K562 (cell line): ENCODE measurements around the gene TENM3.

Source experiments
- EZH2 ChIP-seq: IDR thresholded peaks from 2 replicates; pipeline ENCODE4 v1.6.1; 2012; ENCODE audit warnings: low read depth, mild to moderate bottlenecking, inconsistent platforms, low read length, borderline replicate concordance
- GABPA ChIP-seq: fragments of 200-800 bp; sonication (Bioruptor generic); conservative IDR thresholded peaks from 2 replicates; pipeline ENCODE4 v1.6.1; 2016; ENCODE audit warnings: low read depth, missing genetic modification characterization, missing compliant biosample characterization
- IRF2 ChIP-seq: sonication (generic); formaldehyde crosslinking; IDR thresholded peaks from 2 replicates; pipeline ENCODE4 v1.8.1; 2022; ENCODE audit warnings: mild to moderate bottlenecking, missing genetic modification reagents
- PHF20 ChIP-seq: fragments of 450-650 bp; IDR thresholded peaks from 2 replicates; pipeline ENCODE4 v1.6.1; 2018; ENCODE audit not compliant: partially characterized antibody
- POLR2A ChIP-seq: fragments of 450-650 bp; conservative IDR thresholded peaks from 2 replicates; pipeline ENCODE4 v1.6.1; 2016
- SAFB ChIP-seq: fragments of 200-400 bp; formaldehyde crosslinking; IDR thresholded peaks from 2 replicates; pipeline ENCODE4 v1.6.1; 2017; ENCODE audit warnings: low read depth, low read length, borderline replicate concordance
- SRF ChIP-seq, 2 experiments: fragments of 250-450, 450-650 bp in 1 of 2; sonication (Bioruptor Pico) in 1 of 2; sonication (generic) in 1 of 2; formaldehyde crosslinking; IDR thresholded peaks; 2 replicates each; pipeline versions ENCODE4 v1.5.0 to v1.5.1; 2020 to 2022; ENCODE audit warnings: mild to moderate bottlenecking in 1 of 2, missing genetic modification reagents in 1 of 2
- SRSF7 ChIP-seq: fragments of 200-400 bp; formaldehyde crosslinking; optimal IDR thresholded peaks from 2 replicates; pipeline ENCODE3; 2017; ENCODE audit warnings: mild to moderate bottlenecking, low read depth, low read length
- TAF1 ChIP-seq: IDR thresholded peaks from 2 replicates; pipeline ENCODE4 v1.6.1; 2011; ENCODE audit warnings: mild to moderate bottlenecking, low read length, moderate library complexity; ENCODE audit not compliant: insufficient read depth, control insufficient read depth, severe bottlenecking; ENCODE audit errors: extremely low read depth
- TRIM24 ChIP-seq, 2 experiments: fragments of 450-650 bp; IDR thresholded peaks; 2 replicates each; pipeline ENCODE4 v1.6.1; 2016
- ZC3H4 ChIP-seq: sonication (generic); formaldehyde crosslinking; IDR thresholded peaks from 2 replicates; pipeline ENCODE4 v1.9.0; 2021; ENCODE audit warnings: missing genetic modification reagents, borderline replicate concordance
- ZNF707 ChIP-seq: fragments of 250-450 bp; sonication (Bioruptor Pico); conservative IDR thresholded peaks from 2 replicates; pipeline ENCODE4 v1.8.0; 2022; ENCODE audit warnings: inconsistent platforms, mild to moderate bottlenecking, moderate library complexity
- TF ChIP-seq, protein P1 (sequence below): sonication (generic); formaldehyde crosslinking; IDR thresholded peaks from 2 replicates; pipeline ENCODE4 v1.8.1; 2022; ENCODE audit warnings: missing genetic modification reagents

DNA sequence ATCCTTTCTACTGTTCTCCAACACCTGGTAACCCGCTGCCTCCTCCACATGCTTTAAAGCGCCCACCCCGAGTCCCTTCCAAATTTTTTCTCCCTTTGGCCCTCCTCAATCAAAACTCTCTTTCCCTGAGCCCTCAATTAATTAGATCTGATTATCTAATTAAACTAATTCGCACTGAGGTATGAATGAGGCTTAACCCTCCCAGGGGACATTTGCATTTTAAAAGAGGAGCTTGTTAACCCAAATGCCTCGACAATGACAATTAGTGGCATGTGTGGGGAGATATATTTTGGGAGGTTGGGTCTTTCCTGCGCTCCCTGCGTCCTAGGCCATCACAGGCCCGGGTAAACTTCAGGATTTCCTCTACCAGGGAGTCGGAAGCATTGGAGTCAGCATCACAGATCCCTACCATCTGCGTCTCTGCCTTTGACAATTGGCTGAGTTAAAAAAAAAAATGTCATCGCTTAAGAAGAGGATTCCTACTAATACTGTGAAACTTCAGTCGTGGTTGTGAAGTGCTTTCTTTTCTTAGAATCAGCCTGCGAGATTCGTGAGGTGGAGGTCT is 50.6 kb downstream of the TENM3 start:
- no peak for TF ChIP-seq SAFB
- TF ChIP-seq ZC3H4 (CRISPR knock-in tag), result no peak
- TF ChIP-seq PHF20, result no peak
- TF ChIP-seq TAF1, result no peak
- no peak for TF ChIP-seq POLR2A
- TF ChIP-seq IRF2, result no peak
- TF ChIP-seq GABPA (tag), result no peak
- TF ChIP-seq, protein P1, sequence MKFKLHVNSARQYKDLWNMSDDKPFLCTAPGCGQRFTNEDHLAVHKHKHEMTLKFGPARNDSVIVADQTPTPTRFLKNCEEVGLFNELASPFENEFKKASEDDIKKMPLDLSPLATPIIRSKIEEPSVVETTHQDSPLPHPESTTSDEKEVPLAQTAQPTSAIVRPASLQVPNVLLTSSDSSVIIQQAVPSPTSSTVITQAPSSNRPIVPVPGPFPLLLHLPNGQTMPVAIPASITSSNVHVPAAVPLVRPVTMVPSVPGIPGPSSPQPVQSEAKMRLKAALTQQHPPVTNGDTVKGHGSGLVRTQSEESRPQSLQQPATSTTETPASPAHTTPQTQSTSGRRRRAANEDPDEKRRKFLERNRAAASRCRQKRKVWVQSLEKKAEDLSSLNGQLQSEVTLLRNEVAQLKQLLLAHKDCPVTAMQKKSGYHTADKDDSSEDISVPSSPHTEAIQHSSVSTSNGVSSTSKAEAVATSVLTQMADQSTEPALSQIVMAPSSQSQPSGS (CRISPR knock-in tag), result no peak
- TF ChIP-seq ZNF707 (CRISPR knock-in tag), result no peak
- no peak for TF ChIP-seq SRSF7
- TF ChIP-seq EZH2, result no peak
- TF ChIP-seq SRF (CRISPR knock-in tag; IDR thresholded peaks at IDR 0.05), result no peak
- TF ChIP-seq TRIM24 (IDR thresholded peaks at IDR 0.05), result no peak
